ENCODE data around the gene STT3B.

STT3B gene

DNA sequence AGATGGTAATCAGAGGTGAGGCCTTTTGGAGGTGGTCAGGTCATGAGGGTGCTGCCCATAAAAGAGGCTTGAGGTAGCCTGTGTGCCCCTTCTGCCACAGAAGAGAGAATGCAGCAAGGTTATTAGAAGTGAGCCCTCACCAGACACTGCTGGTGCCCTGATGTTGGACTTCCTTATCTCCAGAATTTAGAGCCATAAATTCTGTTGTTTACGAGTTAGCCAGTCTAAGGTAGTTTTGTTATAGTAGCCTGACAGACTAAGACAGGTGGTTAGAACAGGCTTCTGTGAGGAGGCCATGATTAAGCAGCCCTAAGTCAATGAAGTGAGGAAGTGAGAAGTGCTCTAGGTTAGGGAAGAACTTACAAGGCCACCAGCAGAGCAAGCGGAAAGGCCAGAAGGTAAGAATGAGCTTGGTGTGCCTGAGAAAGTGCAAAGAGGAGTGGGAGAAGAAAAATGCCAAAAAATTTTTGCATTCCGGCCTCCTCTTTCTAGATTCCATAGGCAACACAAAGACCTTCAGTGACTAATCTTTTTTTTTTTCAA lies 44.2 kb upstream of the STT3B start:
- Histone ChIP-seq H2AK5ac (ENCODE audit: low read length, severe bottlenecking) (no peak overlapping the region), H2BK15ac (ENCODE audit: low read depth, poor library complexity, severe bottlenecking) (no peak overlapping the region), H3K79me1 (replicated peaks; ENCODE audit: low read length, poor library complexity, severe bottlenecking) (no peaks in the 10 kb centered on the region), H3K9ac (ENCODE audit: low read length) (no peak overlapping the region), H2AFZ (ENCODE audit: low read depth, low read length) (no peak overlapping the region), H2BK12ac (ENCODE audit: low read length in 2 of 2) (no peak overlapping the region), H3K36me3 (ENCODE audit: control insufficient read depth in 1 of 2, insufficient read depth in 2 of 2, low read depth in 1 of 2, low read length in 2 of 2) (no peaks in the 10 kb centered on the region), H3K14ac (ENCODE audit: low read length in 2 of 2) (no peak overlapping the region), H3K9me3 (ENCODE audit: control insufficient read depth, low read length) (no peaks in the 10 kb centered on the region), H3K4me2 (ENCODE audit: low read length, poor library complexity, severe bottlenecking) (no peak overlapping the region), H3K23ac (ENCODE audit: low read length in 2 of 2) (no peak overlapping the region), H3K27ac (ENCODE audit: low read length, poor library complexity, severe bottlenecking) (no peak overlapping the region), H4K91ac (ENCODE audit: low read length) (no peak overlapping the region), H3K4me1 (ENCODE audit: control insufficient read depth, insufficient read depth, low read depth, low read length) (no peaks in the 10 kb centered on the region), H2BK5ac (ENCODE audit: low read depth, low read length, poor library complexity, severe bottlenecking) (no peak overlapping the region), H4K8ac (ENCODE audit: low read length) (no peak overlapping the region), H2BK120ac (ENCODE audit: low read depth, low read length) (no peak overlapping the region), H3K18ac (ENCODE audit: low read depth in 1 of 2, low read length in 2 of 2) (no peak overlapping the region), H3K4ac (ENCODE audit: low read depth in 1 of 2, low read length in 2 of 2) (no peak overlapping the region), H3K4me3 (ENCODE audit: insufficient read depth in 1 of 2, low read depth in 1 of 2, low read length in 2 of 2) (no peak overlapping the region), H3K27me3 (ENCODE audit: control insufficient read depth in 1 of 2, insufficient read depth in 1 of 2, low read length in 2 of 2) (no peaks in the 10 kb centered on the region)
- DNase-seq, result no peak
- 83% methylated on average over 3 of the region's 3 CpGs for WGBS

DNA sequence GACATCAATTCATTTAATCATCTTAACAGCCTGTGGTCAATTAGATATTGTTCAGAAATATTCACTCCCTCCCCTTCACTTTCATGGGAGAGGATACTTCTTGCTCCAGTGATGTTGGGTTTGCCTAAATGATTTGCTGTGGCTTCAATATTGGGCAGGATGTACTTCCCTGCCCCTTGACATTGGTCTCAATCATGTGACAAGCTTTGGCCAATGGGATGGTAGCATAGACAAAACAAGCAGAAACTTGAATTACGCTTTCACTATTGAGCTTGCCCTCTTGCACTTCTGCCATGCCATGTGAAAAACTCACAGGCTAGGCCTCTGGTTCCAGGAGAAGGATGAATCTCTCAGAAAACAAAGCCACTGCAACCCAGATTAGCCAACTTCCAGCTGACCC lies 42.2 kb upstream of the STT3B start:
- Histone ChIP-seq H4K91ac (ENCODE audit: low read length) (no peak overlapping the region), H3K4me2 (ENCODE audit: low read length, poor library complexity, severe bottlenecking) (no peak overlapping the region), H2BK5ac (ENCODE audit: low read depth, low read length, poor library complexity, severe bottlenecking) (no peak overlapping the region), H3K18ac (ENCODE audit: low read depth in 1 of 2, low read length in 2 of 2) (no peak overlapping the region), H3K27me3 (ENCODE audit: control insufficient read depth in 1 of 2, insufficient read depth in 1 of 2, low read length in 2 of 2) (no peaks in the 10 kb centered on the region), H3K9ac (ENCODE audit: low read length) (no peak overlapping the region), H3K27ac (ENCODE audit: low read length, poor library complexity, severe bottlenecking) (no peak overlapping the region), H3K79me1 (replicated peaks; ENCODE audit: low read length, poor library complexity, severe bottlenecking) (no peaks in the 10 kb centered on the region), H4K8ac (ENCODE audit: low read length) (no peak overlapping the region), H2BK15ac (ENCODE audit: low read depth, poor library complexity, severe bottlenecking) (no peak overlapping the region), H2BK120ac (ENCODE audit: low read depth, low read length) (no peak overlapping the region), H2BK12ac (ENCODE audit: low read length in 2 of 2) (no peak overlapping the region), H3K4me1 (ENCODE audit: control insufficient read depth, insufficient read depth, low read depth, low read length) (no peaks in the 10 kb centered on the region), H3K4me3 (ENCODE audit: insufficient read depth in 1 of 2, low read depth in 1 of 2, low read length in 2 of 2) (no peak overlapping the region), H2AFZ (ENCODE audit: low read depth, low read length) (no peak overlapping the region), H3K36me3 (ENCODE audit: control insufficient read depth in 1 of 2, insufficient read depth in 2 of 2, low read depth in 1 of 2, low read length in 2 of 2) (no peaks in the 10 kb centered on the region), H2AK5ac (ENCODE audit: low read length, severe bottlenecking) (no peak overlapping the region), H3K4ac (ENCODE audit: low read depth in 1 of 2, low read length in 2 of 2) (no peak overlapping the region), H3K14ac (ENCODE audit: low read length in 2 of 2) (no peak overlapping the region), H3K9me3 (ENCODE audit: control insufficient read depth, low read length) (no peaks in the 10 kb centered on the region), H3K23ac (ENCODE audit: low read length in 2 of 2) (no peak overlapping the region)
- DNase-seq, result no peak
- WGBS, result 100% methylated on average over 1 of the region's 1 CpG

- Histone ChIP-seq H3K9ac (ENCODE audit: low read length) (no peak overlapping the region), H3K27me3 (ENCODE audit: control insufficient read depth in 1 of 2, insufficient read depth in 1 of 2, low read length in 2 of 2) (no peaks in the 10 kb centered on the region), H3K18ac (ENCODE audit: low read depth in 1 of 2, low read length in 2 of 2) (no peak overlapping the region)
Observed at GRCh38 chr3:31491660-31492059, 41.1 kb upstream of the STT3B start.

DNA sequence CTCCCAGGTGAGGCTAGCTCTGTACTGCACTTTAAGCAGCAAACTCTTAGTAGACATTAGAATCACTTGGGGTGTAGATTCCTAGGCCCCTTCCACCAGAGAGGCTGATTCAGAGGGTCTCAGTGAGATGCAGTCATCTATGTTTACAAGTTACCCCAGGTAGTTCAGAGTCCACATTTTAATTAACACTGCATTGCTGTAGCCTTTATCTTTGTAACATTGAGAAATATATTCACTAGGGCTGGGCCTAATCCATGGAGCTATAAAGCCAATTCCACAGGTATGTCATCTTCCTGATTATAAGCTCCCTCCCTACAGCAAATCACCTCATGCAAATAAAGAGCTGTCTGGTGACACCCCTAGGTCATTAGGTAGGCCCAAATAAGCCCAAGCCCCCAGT lies 39.6 kb upstream of the STT3B start:
- Histone ChIP-seq H3K18ac (ENCODE audit: low read depth in 1 of 2, low read length in 2 of 2) (no peak overlapping the region), H2AK5ac (ENCODE audit: low read length, severe bottlenecking) (no peak overlapping the region), H4K8ac (ENCODE audit: low read length) (no peak overlapping the region), H2BK15ac (ENCODE audit: low read depth, poor library complexity, severe bottlenecking) (no peak overlapping the region), H3K27me3 (ENCODE audit: control insufficient read depth in 1 of 2, insufficient read depth in 1 of 2, low read length in 2 of 2) (no peaks in the 10 kb centered on the region), H4K91ac (ENCODE audit: low read length) (no peak overlapping the region), H3K4me1 (ENCODE audit: control insufficient read depth, insufficient read depth, low read depth, low read length) (no peaks in the 10 kb centered on the region), H2BK12ac (ENCODE audit: low read length in 2 of 2) (no peak overlapping the region), H3K4me3 (ENCODE audit: insufficient read depth in 1 of 2, low read depth in 1 of 2, low read length in 2 of 2) (no peak overlapping the region), H3K14ac (ENCODE audit: low read length in 2 of 2) (no peak overlapping the region), H3K9ac (ENCODE audit: low read length) (no peak overlapping the region), H2AFZ (ENCODE audit: low read depth, low read length) (no peak overlapping the region), H3K4ac (ENCODE audit: low read depth in 1 of 2, low read length in 2 of 2) (no peak overlapping the region), H3K79me1 (replicated peaks; ENCODE audit: low read length, poor library complexity, severe bottlenecking) (no peaks in the 10 kb centered on the region), H3K36me3 (ENCODE audit: control insufficient read depth in 1 of 2, insufficient read depth in 2 of 2, low read depth in 1 of 2, low read length in 2 of 2) (no peaks in the 10 kb centered on the region), H3K27ac (ENCODE audit: low read length, poor library complexity, severe bottlenecking) (no peak overlapping the region), H3K4me2 (ENCODE audit: low read length, poor library complexity, severe bottlenecking) (no peak overlapping the region), H3K9me3 (ENCODE audit: control insufficient read depth, low read length) (no peaks in the 10 kb centered on the region), H3K23ac (ENCODE audit: low read length in 2 of 2) (no peak overlapping the region), H2BK5ac (ENCODE audit: low read depth, low read length, poor library complexity, severe bottlenecking) (no peak overlapping the region), H2BK120ac (ENCODE audit: low read depth, low read length) (no peak overlapping the region)
- no peak for DNase-seq

More at GRCh38 chr3:31491660-31492059, 41.1 kb upstream of the STT3B start:
- Histone ChIP-seq H2BK12ac (ENCODE audit: low read length in 2 of 2) (no peak overlapping the region), H2AK5ac (ENCODE audit: low read length, severe bottlenecking) (no peak overlapping the region), H4K8ac (ENCODE audit: low read length) (no peak overlapping the region), H2BK5ac (ENCODE audit: low read depth, low read length, poor library complexity, severe bottlenecking) (no peak overlapping the region), H3K9me3 (ENCODE audit: control insufficient read depth, low read length) (no peaks in the 10 kb centered on the region), H3K27ac (ENCODE audit: low read length, poor library complexity, severe bottlenecking) (no peak overlapping the region), H3K4me3 (ENCODE audit: insufficient read depth in 1 of 2, low read depth in 1 of 2, low read length in 2 of 2) (no peak overlapping the region), H3K23ac (ENCODE audit: low read length in 2 of 2) (no peak overlapping the region), H2AFZ (ENCODE audit: low read depth, low read length) (no peak overlapping the region), H4K91ac (ENCODE audit: low read length) (no peak overlapping the region), H3K79me1 (replicated peaks; ENCODE audit: low read length, poor library complexity, severe bottlenecking) (no peaks in the 10 kb centered on the region), H2BK15ac (ENCODE audit: low read depth, poor library complexity, severe bottlenecking) (no peak overlapping the region), H3K4me1 (ENCODE audit: control insufficient read depth, insufficient read depth, low read depth, low read length) (no peaks in the 10 kb centered on the region), H3K4ac (ENCODE audit: low read depth in 1 of 2, low read length in 2 of 2) (no peak overlapping the region), H2BK120ac (ENCODE audit: low read depth, low read length) (no peak overlapping the region), H3K36me3 (ENCODE audit: control insufficient read depth in 1 of 2, insufficient read depth in 2 of 2, low read depth in 1 of 2, low read length in 2 of 2) (no peaks in the 10 kb centered on the region), H3K14ac (ENCODE audit: low read length in 2 of 2) (no peak overlapping the region), H3K4me2 (ENCODE audit: low read length, poor library complexity, severe bottlenecking) (no peak overlapping the region)
- no CpG with 5 or more reads among the region's 6 CpGs for WGBS
- DNase-seq, result no peak

Measured in mesenchymal stem cell (in vitro differentiated cells and primary cell).